Measurements from ENCODE around the gene RERE.

The RERE gene

GRCh38 chr1:8397511-8397910 is 419.9 kb downstream of the RERE start:
- in situ Hi-C loops (cut with HindIII; ENCODE audit: low sequenced_read_pairs) = no loop called here

DNA sequence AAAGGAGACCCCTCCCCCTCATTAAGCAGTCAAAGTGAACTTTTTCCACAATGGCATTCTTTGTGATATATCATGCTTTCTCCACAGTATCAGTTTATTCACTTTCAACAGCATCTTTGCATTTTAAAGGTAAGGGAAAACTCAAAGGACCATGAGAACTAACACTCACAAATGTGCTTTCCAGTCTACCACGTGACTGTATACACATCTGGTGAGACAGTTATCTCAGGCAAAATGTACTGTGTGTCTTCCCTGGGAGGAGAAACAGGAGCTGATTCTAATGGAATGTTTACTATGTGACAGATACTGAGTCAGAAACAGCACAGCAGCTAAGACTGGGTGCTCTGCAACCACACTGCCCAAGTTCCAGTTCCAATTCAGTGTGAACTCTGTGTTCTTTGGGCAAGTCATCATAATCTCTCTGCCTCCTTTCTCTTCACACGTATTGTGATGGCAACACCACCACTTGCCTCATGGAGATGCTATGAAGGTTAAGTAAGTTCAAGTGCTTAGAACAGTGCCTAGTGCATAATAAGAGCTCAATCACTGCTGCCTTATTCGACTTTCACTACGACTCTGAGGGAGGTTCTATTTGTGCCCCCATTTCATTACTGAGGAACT is 420.5 kb downstream of the RERE start:
- DNase-seq (ENCODE audit: low read depth) = peak; percentile 74
- no peak for TF ChIP-seq CTCF (IDR thresholded peaks at IDR 0.05; ENCODE audit: low read depth, low read length, missing control alignments)
- in situ Hi-C loops (cut with HindIII; ENCODE audit: low sequenced_read_pairs) = no loop called here
- no peak overlapping the region for H3K4me3 ChIP-seq (ENCODE audit: low read depth, low read length)

More at GRCh38 chr1:8397511-8397910, 419.9 kb downstream of the RERE start:
- DNase-seq (ENCODE audit: low read depth) = no peak
- H3K4me3 ChIP-seq (ENCODE audit: low read depth, low read length) = no peak overlapping the region
- no peak for TF ChIP-seq CTCF (IDR thresholded peaks at IDR 0.05; ENCODE audit: low read depth, low read length, missing control alignments)

- DNase-seq (ENCODE audit: low read depth) = no peak
- in situ Hi-C loops (cut with HindIII; ENCODE audit: low sequenced_read_pairs) = no loop called here
- H3K4me3 ChIP-seq (ENCODE audit: low read depth, low read length) = no peak overlapping the region
- no peak for TF ChIP-seq CTCF (IDR thresholded peaks at IDR 0.05; ENCODE audit: low read depth, low read length, missing control alignments)
Measured at GRCh38 chr1:8396083-8396785, 421.2 kb downstream of the RERE start.

GRCh38 chr1:8395433-8395866 is 422.0 kb downstream of the RERE start:
- TF ChIP-seq CTCF (IDR thresholded peaks at IDR 0.05; ENCODE audit: low read depth, low read length, missing control alignments) = no peak
- DNase-seq (ENCODE audit: low read depth) = no peak
- H3K4me3 ChIP-seq (ENCODE audit: low read depth, low read length) = no peak overlapping the region
- in situ Hi-C loops (cut with HindIII; ENCODE audit: low sequenced_read_pairs) = no loop called here

DNA sequence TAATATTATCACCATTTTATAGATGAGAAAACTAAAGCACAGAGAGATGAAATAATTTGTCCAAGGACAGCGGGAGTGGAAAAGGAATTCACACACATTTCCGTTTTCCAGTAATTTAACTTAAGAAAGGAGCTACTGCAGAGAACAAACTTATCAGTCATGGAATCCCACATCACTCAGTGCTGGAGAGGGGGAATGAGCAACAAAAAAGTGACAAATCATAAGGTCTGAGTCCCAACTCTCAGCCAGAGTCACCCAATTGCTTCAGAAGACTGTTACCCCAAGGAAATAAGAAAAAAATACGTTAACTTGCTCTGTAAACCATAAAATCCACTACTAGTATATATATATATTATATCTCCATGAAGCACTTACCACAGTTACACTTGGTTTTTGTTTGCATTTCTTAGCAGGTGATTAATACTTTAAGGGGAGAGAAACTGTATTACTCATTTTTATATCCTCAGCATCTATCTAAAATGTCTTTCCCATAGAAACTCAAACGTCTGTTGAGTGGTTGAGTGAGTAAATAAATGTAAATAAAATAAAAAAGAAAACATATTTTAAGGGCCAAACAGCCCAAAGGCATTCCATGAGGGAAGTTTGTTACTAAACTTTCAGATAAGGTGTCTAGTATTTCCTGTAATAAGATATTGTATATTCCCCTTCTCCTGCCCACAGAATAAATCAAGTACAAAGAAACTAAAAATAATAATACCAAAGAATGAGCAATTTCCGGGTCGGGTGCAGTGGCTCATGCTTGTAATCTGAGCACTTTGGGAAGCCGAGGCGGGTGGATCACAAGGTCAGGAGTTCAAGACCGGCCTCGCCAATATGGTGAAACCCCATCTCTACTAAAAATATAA is 422.8 kb downstream of the RERE start:
- DNase-seq (ENCODE audit: low read depth) = peak; percentile 55
- in situ Hi-C loops (cut with HindIII; ENCODE audit: low sequenced_read_pairs) = no loop called here
- no peak overlapping the region for H3K4me3 ChIP-seq (ENCODE audit: low read depth, low read length)
- no peak for TF ChIP-seq CTCF (IDR thresholded peaks at IDR 0.05; ENCODE audit: low read depth, low read length, missing control alignments)

- TF ChIP-seq CTCF (IDR thresholded peaks at IDR 0.05; ENCODE audit: low read depth, low read length, missing control alignments) = no peak
- H3K4me3 ChIP-seq (ENCODE audit: low read depth, low read length) = no peak overlapping the region
- in situ Hi-C loops (cut with HindIII; ENCODE audit: low sequenced_read_pairs) = no loop called here
Measured at GRCh38 chr1:8392522-8392921, 424.9 kb downstream of the RERE start.

More at GRCh38 chr1:8392522-8392921, 424.9 kb downstream of the RERE start:
- no peak for DNase-seq (ENCODE audit: low read depth)
